NCI-H2196 (cell line): ENCODE data around the gene TSPAN17.

Experiments
- DNase-seq: peaks from one replicate; lab custom pipeline; 2025; ENCODE audit not compliant: unreplicated experiment; lab: John Stamatoyannopoulos, UW

Gene TSPAN17

DNA sequence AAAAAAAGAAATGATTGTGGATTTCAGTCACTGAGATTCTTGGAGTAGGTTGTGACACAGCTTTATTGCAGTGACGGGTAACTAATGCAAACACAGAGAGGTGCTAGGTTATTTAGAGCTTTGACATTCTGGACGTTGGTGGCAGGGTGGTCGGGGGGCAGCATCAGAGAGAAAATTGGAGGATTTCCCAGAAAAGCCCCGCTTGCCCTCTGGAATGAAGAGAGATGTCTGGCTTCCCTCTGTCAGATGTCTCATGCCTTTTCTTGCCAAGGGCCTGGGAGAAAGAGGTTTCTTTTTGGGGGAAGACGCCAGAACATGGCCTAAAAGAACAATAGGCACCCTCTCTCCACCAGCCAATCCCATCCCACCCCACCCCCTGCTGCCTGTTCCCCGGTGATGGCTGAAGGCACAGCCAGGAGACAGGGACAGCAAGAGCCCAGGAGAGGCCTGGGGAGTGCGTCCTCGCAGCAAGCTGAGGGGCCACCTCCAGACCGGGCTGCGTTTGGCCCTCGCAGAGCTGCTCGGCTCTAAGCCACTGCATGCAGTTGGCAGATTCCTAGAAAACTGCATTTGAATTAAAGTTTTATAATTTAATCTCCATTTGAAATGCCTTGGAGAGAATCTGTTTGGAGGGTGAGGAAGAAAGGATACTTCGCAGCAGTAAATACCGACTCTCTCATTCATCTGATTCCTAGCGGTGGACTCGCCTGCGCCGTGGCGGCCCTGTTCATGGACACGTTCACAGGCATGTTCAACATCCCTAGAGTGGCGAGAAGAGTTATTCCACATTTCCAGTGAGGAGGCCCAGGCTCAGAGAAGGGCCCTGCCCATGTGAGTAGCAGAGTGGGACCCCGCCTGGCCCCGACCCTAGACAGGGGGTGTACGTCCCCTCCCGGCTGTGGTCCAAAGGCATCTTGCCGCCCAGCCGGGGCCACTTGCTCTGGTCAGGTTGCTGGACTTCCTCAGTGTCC is 55.7 kb downstream of the TSPAN17 start:
- no peak for DNase-seq

- no peak for DNase-seq
Measured at GRCh38 chr5:176703857-176704256, 56.6 kb downstream of the TSPAN17 start.

GRCh38 chr5:176704355-176704754 is 57.1 kb downstream of the TSPAN17 start:
- DNase-seq = no peak

GRCh38 chr5:176704817-176705216 is 57.5 kb downstream of the TSPAN17 start:
- no peak for DNase-seq
